Measurements from ENCODE around the gene ANKRD34B. TPM values are rescaled to one million over a fixed set of nuclear protein-coding genes. Genes with fewer than 3 reads are reported as not detected.

Gene ANKRD34B
- total RNA-seq, 4 donors from 2014 or later, result not detected

DNA sequence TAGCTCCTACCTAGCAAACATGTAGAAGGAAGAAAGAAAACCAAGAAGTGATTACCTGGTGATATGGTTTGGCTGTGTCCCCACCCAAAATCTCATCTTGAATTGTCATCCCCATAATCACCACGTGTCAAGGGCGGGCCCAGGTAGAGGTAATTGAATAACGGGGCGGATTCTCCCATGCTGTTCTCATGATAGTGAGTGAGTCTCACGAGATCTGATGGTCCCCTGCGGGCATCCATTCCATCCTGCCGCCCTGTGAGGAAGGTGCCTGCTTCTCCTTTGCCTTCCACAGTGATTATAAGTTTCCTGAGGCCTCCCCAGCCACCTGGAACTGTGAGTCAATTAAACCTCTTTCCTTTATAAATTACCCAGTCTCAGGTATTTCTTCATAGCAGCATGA, 27.4 kb upstream of the ANKRD34B start:
- TF ChIP-seq CTCF (IDR thresholded peaks at IDR 0.05) (no peak), POLR2A (IDR thresholded peaks at IDR 0.05) (no peak), EP300 (IDR thresholded peaks at IDR 0.05) (no peak), POLR2AphosphoS5 (IDR thresholded peaks at IDR 0.05) (no peak)
- H3K4me3 ChIP-seq, result no peak overlapping the region
- ATAC-seq, result no peak
- H3K4me1 ChIP-seq, result no peaks in the 10 kb centered on the region
- H3K9me3 ChIP-seq, result no peaks in the 10 kb centered on the region
- H3K27ac ChIP-seq, result no peak overlapping the region
- WGBS, 2 donors (ENCODE audit: low coverage in 1 of 2), result 29 to 76% methylated on average over 1 to 7 of the region's 7 CpGs
- no peaks in the 10 kb centered on the region for H3K27me3 ChIP-seq
- H3K36me3 ChIP-seq, result no peaks in the 10 kb centered on the region

DNA sequence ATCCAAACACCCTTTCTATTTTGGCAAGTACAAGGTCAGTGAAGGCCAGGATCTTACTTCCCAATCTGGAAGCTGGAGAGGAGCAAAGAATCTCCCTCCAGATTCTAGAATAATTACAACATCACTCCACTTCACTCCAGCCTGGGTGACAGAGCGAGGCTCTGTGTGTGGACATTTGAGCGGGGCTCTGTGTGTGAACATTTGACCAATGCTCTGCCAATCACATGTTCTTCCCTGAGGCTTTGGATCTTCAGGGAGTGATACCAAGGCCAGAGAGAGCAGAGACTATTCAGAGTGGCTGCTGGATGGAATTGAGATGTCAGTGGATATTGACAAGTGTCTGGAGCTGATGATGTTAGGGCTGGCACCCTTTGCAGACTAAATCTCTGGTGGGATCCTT, 24.7 kb upstream of the ANKRD34B start:
- Histone ChIP-seq H3K9me3 (no peaks in the 10 kb centered on the region), H3K4me3 (no peak overlapping the region), H3K27me3 (no peaks in the 10 kb centered on the region), H3K27ac (no peak overlapping the region), H3K4me1 (no peaks in the 10 kb centered on the region), H3K36me3 (no peaks in the 10 kb centered on the region)
- no peak for TF ChIP-seq POLR2A (IDR thresholded peaks at IDR 0.05)
- TF ChIP-seq CTCF (IDR thresholded peaks at IDR 0.05), result no peak
- no peak for TF ChIP-seq POLR2AphosphoS5 (IDR thresholded peaks at IDR 0.05)
- TF ChIP-seq EP300 (IDR thresholded peaks at IDR 0.05), result no peak
- WGBS, 2 donors (ENCODE audit: low coverage in 1 of 2), result 28 to 70% methylated on average over 2 of the region's 2 CpGs
- no peak for ATAC-seq

DNA sequence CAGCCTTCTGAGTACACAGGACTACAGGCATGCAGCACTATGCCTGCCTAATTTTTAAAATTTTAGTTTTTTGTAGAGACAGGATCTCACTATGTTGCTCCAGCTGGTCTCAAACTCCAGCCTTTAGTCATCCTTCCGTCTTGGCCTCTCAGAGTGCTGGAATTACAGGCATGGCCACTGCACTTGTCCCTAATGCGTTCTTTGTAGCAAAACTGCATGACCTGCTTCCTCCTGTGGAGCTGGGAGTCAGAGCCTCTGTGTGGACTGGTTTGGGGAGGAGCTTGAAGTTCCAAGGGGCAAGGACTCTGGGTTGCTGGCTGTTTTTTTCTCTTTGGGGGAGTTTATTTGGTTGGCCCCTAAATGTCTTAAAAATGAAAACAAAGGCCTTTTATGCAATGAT, 22.7 kb upstream of the ANKRD34B start:
- no peak for TF ChIP-seq POLR2AphosphoS5 (IDR thresholded peaks at IDR 0.05)
- no peak for TF ChIP-seq CTCF (IDR thresholded peaks at IDR 0.05)
- no peak for TF ChIP-seq EP300 (IDR thresholded peaks at IDR 0.05)
- no peak for TF ChIP-seq POLR2A (IDR thresholded peaks at IDR 0.05)
- Histone ChIP-seq H3K4me1 (no peaks in the 10 kb centered on the region), H3K9me3 (no peaks in the 10 kb centered on the region), H3K36me3 (no peaks in the 10 kb centered on the region), H3K4me3 (no peak overlapping the region), H3K27ac (no peak overlapping the region), H3K27me3 (no peaks in the 10 kb centered on the region)
- no peak for ATAC-seq
- 77 to 80% methylated on average over 2 of the region's 2 CpGs for WGBS, 2 donors (ENCODE audit: low coverage in 1 of 2)

DNA sequence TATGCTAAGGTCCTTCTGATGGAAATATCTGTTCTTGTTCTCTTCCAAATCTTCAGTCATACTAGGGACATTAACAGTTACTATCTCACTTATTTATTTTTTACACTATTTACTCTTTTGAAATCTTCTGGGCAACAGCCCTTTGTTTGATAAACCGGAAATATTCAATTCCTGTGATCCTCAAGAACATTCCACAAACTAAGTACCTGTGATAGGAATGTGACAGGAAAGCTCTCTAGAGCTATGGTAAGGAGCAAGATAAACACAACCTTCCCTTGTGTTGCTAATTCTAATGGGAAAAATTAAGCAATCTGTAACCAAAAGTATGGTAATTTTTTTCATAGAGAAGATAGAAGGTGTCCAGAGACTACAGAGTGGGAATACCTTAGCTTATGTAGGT, 22.0 kb upstream of the ANKRD34B start:
- no peak for ATAC-seq
- TF ChIP-seq CTCF (IDR thresholded peaks at IDR 0.05) (no peak), EP300 (IDR thresholded peaks at IDR 0.05) (no peak), POLR2A (IDR thresholded peaks at IDR 0.05) (no peak), POLR2AphosphoS5 (IDR thresholded peaks at IDR 0.05) (no peak)
- Histone ChIP-seq H3K4me3 (no peak overlapping the region), H3K4me1 (no peaks in the 10 kb centered on the region), H3K9me3 (no peaks in the 10 kb centered on the region), H3K36me3 (no peaks in the 10 kb centered on the region), H3K27ac (no peak overlapping the region), H3K27me3 (no peaks in the 10 kb centered on the region)
- WGBS, 2 donors (ENCODE audit: low coverage in 1 of 2), result 69 to 71% methylated on average over 1 of the region's 1 CpG

- Histone ChIP-seq H3K36me3 (no peaks in the 10 kb centered on the region), H3K27me3 (no peaks in the 10 kb centered on the region), H3K4me3 (no peak overlapping the region), H3K27ac (no peak overlapping the region), H3K4me1 (no peaks in the 10 kb centered on the region), H3K9me3 (no peaks in the 10 kb centered on the region)
- TF ChIP-seq EP300 (IDR thresholded peaks at IDR 0.05) (no peak), POLR2A (IDR thresholded peaks at IDR 0.05) (no peak), CTCF (IDR thresholded peaks at IDR 0.05) (no peak), POLR2AphosphoS5 (IDR thresholded peaks at IDR 0.05) (no peak)
- ATAC-seq, result no peak
- 60 to 93% methylated on average over 1 to 3 of the region's 3 CpGs for WGBS, 2 donors (ENCODE audit: low coverage in 1 of 2)
Measured at GRCh38 chr5:80591352-80591751, 21.3 kb upstream of the ANKRD34B start.
